ENCODE data around the gene JAZF1.

JAZF1 gene

GRCh38 chr7:28112883-28113540 is 67.6 kb downstream of the JAZF1 start:
- no peaks in the 10 kb centered on the region for H3K27me3 ChIP-seq (ENCODE audit: low read length)
- no peaks in the 10 kb centered on the region for H3F3A ChIP-seq (ENCODE audit: insufficient read depth)
- no peak for TF ChIP-seq CTCF (IDR thresholded peaks at IDR 0.05; ENCODE audit: insufficient read depth, low read length, poor library complexity, severe bottlenecking)
- no peak for TF ChIP-seq EZH2phosphoT487 (conservative IDR thresholded peaks at IDR 0.05; ENCODE audit: low read length)
- H2AFZ ChIP-seq (ENCODE audit: low read depth, low read length, severe bottlenecking), result no peak overlapping the region
- no peaks in the 10 kb centered on the region for H3K9me3 ChIP-seq (ENCODE audit: insufficient read depth, low read length)
- no peak overlapping the region for H3K27ac ChIP-seq (ENCODE audit: low read depth, low read length)
- peaks cover 12% of the 10 kb centered on the region; the same call in 1 of the 2 replicates for H4K20me1 ChIP-seq (ENCODE audit: low read depth, low read length)
- H3K4me2 ChIP-seq (ENCODE audit: low read depth, low read length, poor library complexity, severe bottlenecking), result no peak overlapping the region
- no peaks in the 10 kb centered on the region for H3K79me2 ChIP-seq (ENCODE audit: insufficient read depth, low read length)
- H3K9ac ChIP-seq (ENCODE audit: low read length), result no peak overlapping the region
- no peaks in the 10 kb centered on the region for H3K36me3 ChIP-seq (ENCODE audit: low read length)
- H3K4me3 ChIP-seq (ENCODE audit: insufficient read depth, low read length, poor library complexity, severe bottlenecking), result no peak overlapping the region
- H3K9me2 ChIP-seq (replicated peaks; ENCODE audit: insufficient read depth, low read length), result no peaks in the 10 kb centered on the region

- H3K36me3 ChIP-seq (ENCODE audit: low read length), result no peaks in the 10 kb centered on the region
- H3K4me3 ChIP-seq (ENCODE audit: insufficient read depth, low read length, poor library complexity, severe bottlenecking), result no peak overlapping the region
- H3K27me3 ChIP-seq (ENCODE audit: low read length), result no peaks in the 10 kb centered on the region
- H3K4me2 ChIP-seq (ENCODE audit: low read depth, low read length, poor library complexity, severe bottlenecking), result no peak overlapping the region
- no peak overlapping the region for H2AFZ ChIP-seq (ENCODE audit: low read depth, low read length, severe bottlenecking)
- no peaks in the 10 kb centered on the region for H3K9me2 ChIP-seq (replicated peaks; ENCODE audit: insufficient read depth, low read length)
- TF ChIP-seq EZH2phosphoT487 (conservative IDR thresholded peaks at IDR 0.05; ENCODE audit: low read length), result no peak
- TF ChIP-seq CTCF (IDR thresholded peaks at IDR 0.05; ENCODE audit: insufficient read depth, low read length, poor library complexity, severe bottlenecking), result no peak
- no peaks in the 10 kb centered on the region for H3K9me3 ChIP-seq (ENCODE audit: insufficient read depth, low read length)
- H3K27ac ChIP-seq (ENCODE audit: low read depth, low read length), result no peak overlapping the region
- H3K9ac ChIP-seq (ENCODE audit: low read length), result no peak overlapping the region
- no peaks in the 10 kb centered on the region for H3K79me2 ChIP-seq (ENCODE audit: insufficient read depth, low read length)
- peaks cover 12% of the 10 kb centered on the region; the same call in 1 of the 2 replicates for H4K20me1 ChIP-seq (ENCODE audit: low read depth, low read length)
- H3F3A ChIP-seq (ENCODE audit: insufficient read depth), result no peaks in the 10 kb centered on the region
Observed at GRCh38 chr7:28112467-28112866, 68.1 kb downstream of the JAZF1 start.

- Histone ChIP-seq H2AFZ (ENCODE audit: low read depth, low read length, severe bottlenecking) (no peak overlapping the region), H3F3A (ENCODE audit: insufficient read depth) (no peaks in the 10 kb centered on the region), H3K79me2 (ENCODE audit: insufficient read depth, low read length) (no peaks in the 10 kb centered on the region), H3K36me3 (ENCODE audit: low read length) (no peaks in the 10 kb centered on the region), H3K9me2 (replicated peaks; ENCODE audit: insufficient read depth, low read length) (no peaks in the 10 kb centered on the region), H3K4me3 (ENCODE audit: insufficient read depth, low read length, poor library complexity, severe bottlenecking) (no peak overlapping the region), H3K27ac (ENCODE audit: low read depth, low read length) (no peak overlapping the region), H3K9me3 (ENCODE audit: insufficient read depth, low read length) (no peaks in the 10 kb centered on the region), H3K4me2 (ENCODE audit: low read depth, low read length, poor library complexity, severe bottlenecking) (no peak overlapping the region), H4K20me1 (ENCODE audit: low read depth, low read length) (peaks cover 12% of the 10 kb centered on the region; the same call in 1 of the 2 replicates), H3K27me3 (ENCODE audit: low read length) (no peaks in the 10 kb centered on the region), H3K9ac (ENCODE audit: low read length) (no peak overlapping the region)
- TF ChIP-seq EZH2phosphoT487 (conservative IDR thresholded peaks at IDR 0.05; ENCODE audit: low read length), result no peak
- no peak for TF ChIP-seq CTCF (IDR thresholded peaks at IDR 0.05; ENCODE audit: insufficient read depth, low read length, poor library complexity, severe bottlenecking)
Observed at GRCh38 chr7:28112012-28112411, 68.6 kb downstream of the JAZF1 start.

Data from SU-DHL-6 (cell line).